H1 (cell line): ENCODE measurements around the gene IQCM. TPM values are rescaled to one million over a fixed set of nuclear protein-coding genes. Genes with fewer than 3 reads are reported as not detected.

Source experiments
- NRF1 ChIP-seq: IDR thresholded peaks from 2 replicates; pipeline ENCODE4 v1.6.1; 2011; ENCODE audit warnings: mild to moderate bottlenecking, low read depth, low read length, improper control_type of control experiment
- POLR2A ChIP-seq, 2 experiments: IDR thresholded peaks; 1 replicate in 1 of 2; 2 replicates in 1 of 2; pipeline ENCODE4 v1.6.1; 2011; ENCODE audit warnings: low read depth in 2 of 2, low read length in 2 of 2, mild to moderate bottlenecking in 2 of 2; ENCODE audit errors: control extremely low read depth in 1 of 2
- SIX5 ChIP-seq: IDR thresholded peaks from 2 replicates; pipeline ENCODE4 v1.6.1; 2011; ENCODE audit warnings: mild to moderate bottlenecking, low read depth, low read length
- polyA plus RNA-seq, 7 experiments: library from polyadenylated mRNA; depleted of rRNA in 3 of 7; stranded (reverse) in 5 of 7; unstranded in 2 of 7; fragments of >200 nt in 5 of 7; fragments of 200-250 nt in 2 of 7; gene quantifications; 1 replicate in 5 of 7; 2 replicates in 1 of 7; 4 replicates in 1 of 7; pipeline versions ENCODE4 v1.2.1 to v1.2.3, GENCODE V29; 2011 to 2013; ENCODE audit warnings: missing spikeins in 2 of 7, mixed read lengths in 2 of 7
- total RNA-seq: library from RNA; stranded (reverse); fragmentation: NEBNext Ultra II Directional; extraction: Animal tissue kit (Norgen Biotek cat#: 25700); gene quantifications from 2 replicates; pipeline ENCODE4 v1.2.1, GENCODE V29; 2021

IQCM gene
- total and polyA plus RNA-seq, 2 of the 8 experiments (the other 6 are each of a cell fraction or from before 2014, with no cell fraction given), result not detected

DNA sequence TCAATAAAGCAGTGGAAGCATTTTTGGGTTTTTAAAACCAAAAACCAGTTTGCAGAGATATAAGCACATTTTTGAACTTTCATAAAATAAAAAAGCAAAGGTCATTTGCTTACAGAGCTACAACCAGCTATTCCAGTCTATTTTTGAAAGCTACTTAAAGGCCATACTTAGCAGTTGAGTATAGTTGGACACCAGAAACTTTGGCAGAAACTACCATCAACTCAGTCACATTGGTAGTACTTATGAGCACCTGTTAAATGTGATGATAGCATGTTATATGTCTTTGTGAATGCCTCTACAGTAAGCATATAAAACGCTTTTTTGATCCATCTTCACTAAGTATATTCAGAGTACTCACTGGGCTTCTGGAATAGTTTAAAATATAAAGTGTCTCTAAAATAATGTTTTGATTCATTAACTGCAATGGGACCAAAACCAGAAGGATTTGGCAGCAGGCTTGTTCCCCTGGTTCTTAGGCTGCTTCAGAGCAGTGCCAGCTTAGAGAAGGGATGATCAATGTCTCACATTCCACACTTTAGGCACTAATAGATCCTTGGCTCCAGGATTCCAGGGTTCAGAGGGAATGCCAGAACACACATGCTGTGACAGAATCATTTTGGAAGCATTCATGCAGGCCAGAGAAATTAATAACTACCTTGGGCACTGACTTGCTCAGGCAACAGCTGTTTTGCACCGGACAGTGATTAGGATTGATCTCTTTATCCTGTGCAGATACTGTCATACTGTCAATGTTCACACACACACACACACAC is 103.9 kb downstream of the IQCM start (continued):
- TF ChIP-seq NRF1 (no peak), POLR2A (IDR thresholded peaks at IDR 0.05; ENCODE audit: control extremely low read depth in 1 of 2, low read depth in 2 of 2, low read length in 2 of 2) (no peak), SIX5 (no peak)
- TF ChIP-seq, all 59 proteins: peak for 0
